HepG2 (cell line): ENCODE results near the gene TRAPPC4. TPM values are rescaled to one million over a fixed set of nuclear protein-coding genes. Genes with fewer than 3 reads are reported as not detected.

Experiments used
- BHLHE40 ChIP-seq: IDR thresholded peaks from 2 replicates; pipeline ENCODE4 v1.6.1; 2011; ENCODE audit warnings: low read length, improper control_type of control experiment
- CBX5 ChIP-seq: sonication (generic); formaldehyde crosslinking; IDR thresholded peaks from 2 replicates; pipeline ENCODE4 v1.4.0; 2020; ENCODE audit warnings: missing genetic modification reagents, borderline replicate concordance
- ELF1 ChIP-seq: sonication (generic); formaldehyde crosslinking; IDR thresholded peaks from 2 replicates; pipeline ENCODE4 v1.4.0; 2020; ENCODE audit warnings: missing genetic modification reagents
- GATA4 ChIP-seq: sonication (generic); IDR thresholded peaks from 2 replicates; pipeline ENCODE4 v1.6.1; 2016; ENCODE audit warnings: antibody characterized with exemption, low read depth, borderline replicate concordance
- HHEX ChIP-seq: IDR thresholded peaks from 2 replicates; pipeline ENCODE4 v1.6.1; 2016; ENCODE audit warnings: control low read depth
- HNRNPH1 ChIP-seq: fragments of 200-400 bp; formaldehyde crosslinking; optimal IDR thresholded peaks from 2 replicates; pipeline ENCODE3; 2017; ENCODE audit warnings: mild to moderate bottlenecking, low read depth, low read length
- MTA3 ChIP-seq: sonication (generic); formaldehyde crosslinking; IDR thresholded peaks from 2 replicates; pipeline ENCODE4 v1.4.0; 2020; ENCODE audit warnings: missing genetic modification reagents
- NAIF1 ChIP-seq: sonication (generic); formaldehyde crosslinking; IDR thresholded peaks from 2 replicates; pipeline ENCODE4 v1.5.0; 2020; ENCODE audit warnings: mild to moderate bottlenecking, missing genetic modification reagents, borderline replicate concordance
- PAWR ChIP-seq: sonication (generic); formaldehyde crosslinking; IDR thresholded peaks from 2 replicates; pipeline ENCODE4 v1.4.0; 2020; ENCODE audit warnings: missing genetic modification reagents, mild to moderate bottlenecking, borderline replicate concordance
- POLR2A ChIP-seq, 2 experiments: IDR thresholded peaks; 2 replicates each; pipeline ENCODE4 v1.6.1; 2011; ENCODE audit warnings: low read depth in 2 of 2, low read length in 2 of 2, mild to moderate bottlenecking in 1 of 2, moderate library complexity in 1 of 2; ENCODE audit not compliant: insufficient read depth in 1 of 2
- SIX4 ChIP-seq: sonication (generic); formaldehyde crosslinking; IDR thresholded peaks from 2 replicates; pipeline ENCODE4 v1.4.0; 2020; ENCODE audit warnings: missing genetic modification reagents
- SMARCC2 ChIP-seq: fragments of 450-650 bp; IDR thresholded peaks from 2 replicates; pipeline ENCODE4 v1.6.1; 2017; ENCODE audit warnings: antibody characterized with exemption, mild to moderate bottlenecking
- SMARCE1 ChIP-seq: fragments of 450-650 bp; IDR thresholded peaks from 2 replicates; pipeline ENCODE4 v1.6.1; 2017; ENCODE audit warnings: borderline replicate concordance
- ZNF12 ChIP-seq: sonication (generic); formaldehyde crosslinking; IDR thresholded peaks from 2 replicates; pipeline ENCODE4 v1.5.0; 2020; ENCODE audit warnings: missing genetic modification reagents
- ZNF138 ChIP-seq: sonication (generic); formaldehyde crosslinking; IDR thresholded peaks from 2 replicates; pipeline ENCODE4 v1.5.0; 2020; ENCODE audit warnings: mild to moderate bottlenecking, low read depth, missing genetic modification reagents
- ZNF451 ChIP-seq: sonication (generic); formaldehyde crosslinking; IDR thresholded peaks from 2 replicates; pipeline ENCODE4 v1.5.0; 2020; ENCODE audit warnings: mild to moderate bottlenecking, missing genetic modification reagents
- ZNF496 ChIP-seq: sonication (generic); formaldehyde crosslinking; IDR thresholded peaks from 2 replicates; pipeline ENCODE4 v1.8.1; 2023; ENCODE audit warnings: mild to moderate bottlenecking, moderate library complexity, missing genetic modification reagents; ENCODE audit not compliant: insufficient replicate concordance
- polyA plus RNA-seq, 8 experiments: library from polyadenylated mRNA; depleted of rRNA in 3 of 8; stranded (reverse) in 7 of 8; unstranded in 1 of 8; fragments of >200 nt; fragmentation: Illumina TruSeq in 4 of 8; extraction: Trizol in 4 of 8; gene quantifications; 2 replicates each; pipeline versions ENCODE4 v1.2.1 to v1.2.3, GENCODE V29; 2011 to 2016; ENCODE audit warnings: low read depth in 4 of 8, missing spikeins in 1 of 8, mixed read lengths in 1 of 8; ENCODE audit not compliant: insufficient read depth in 1 of 8
- total RNA-seq, 5 experiments: library from RNA; depleted of rRNA; stranded (reverse); fragments of >200 nt; fragmentation: Illumina TruSeq; extraction: Trizol; gene quantifications; 2 replicates each; pipeline ENCODE4 v1.2.3, GENCODE V29; 2016; ENCODE audit warnings: low read depth in 1 of 5
- TF ChIP-seq, protein P1 (sequence below): sonication (generic); formaldehyde crosslinking; IDR thresholded peaks from 2 replicates; pipeline ENCODE4 v1.5.0; 2020; ENCODE audit warnings: mild to moderate bottlenecking, missing genetic modification reagents
- TF ChIP-seq, protein P2 (sequence below): sonication (generic); formaldehyde crosslinking; IDR thresholded peaks from 2 replicates; pipeline ENCODE4 v1.8.1; 2023; ENCODE audit warnings: missing genetic modification reagents, inconsistent platforms, borderline replicate concordance
- TF ChIP-seq, protein P3 (sequence below): sonication (generic); formaldehyde crosslinking; IDR thresholded peaks from 2 replicates; pipeline ENCODE4; 2020; ENCODE audit warnings: missing genetic modification reagents, mild to moderate bottlenecking, borderline replicate concordance
- TF ChIP-seq, protein P4 (sequence below): sonication (generic); formaldehyde crosslinking; IDR thresholded peaks from 2 replicates; pipeline ENCODE4 v1.8.0; 2022; ENCODE audit warnings: mild to moderate bottlenecking, missing genetic modification reagents
- TF ChIP-seq, protein P5 (sequence below): IDR thresholded peaks from 2 replicates; pipeline ENCODE4 v1.6.1; 2016; ENCODE audit warnings: mild to moderate bottlenecking

Gene TRAPPC4
- total and polyA plus RNA-seq, 2 of the 13 experiments (the other 11 are each of a cell fraction or from before 2014, with no cell fraction given): 97.4 to 140 TPM

DNA sequence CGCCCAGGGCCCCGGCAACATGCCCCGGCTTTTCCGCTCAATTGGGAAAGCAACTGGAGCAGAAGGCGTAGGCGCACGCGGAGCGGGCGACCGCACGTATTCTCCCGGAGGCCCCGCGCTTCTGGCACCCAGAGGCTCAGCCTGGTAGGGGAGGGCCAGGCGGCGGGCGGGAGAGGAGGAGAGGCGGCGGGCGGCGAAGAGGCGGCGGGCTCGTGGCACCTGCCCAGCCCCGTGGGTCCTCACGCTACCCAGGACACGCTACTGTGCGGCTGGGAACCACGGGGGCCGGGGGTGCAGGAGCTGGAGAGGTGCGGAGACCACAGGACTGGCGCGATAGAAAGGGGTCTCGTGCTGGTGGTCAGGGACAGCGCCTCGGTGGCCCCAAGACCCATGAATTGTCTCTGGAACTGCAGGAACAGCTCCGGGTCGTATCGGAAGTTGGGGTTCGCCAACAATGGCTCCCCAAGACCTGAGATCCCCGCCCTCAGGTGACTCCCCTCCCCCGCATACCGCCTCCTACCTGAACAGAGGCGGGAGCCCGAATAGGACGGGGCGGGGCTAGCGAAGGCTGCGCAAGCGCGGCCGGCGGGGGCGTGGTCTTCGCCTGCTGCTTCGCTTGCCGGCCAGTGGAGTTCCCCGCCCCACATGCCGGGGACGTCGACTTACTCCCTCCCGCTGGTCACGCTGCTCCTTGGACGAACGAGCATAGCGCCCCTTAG is 11.9 kb downstream of the TRAPPC4 start, which contains the start of gene SLC37A4 (continued):
- TF ChIP-seq, protein P1, sequence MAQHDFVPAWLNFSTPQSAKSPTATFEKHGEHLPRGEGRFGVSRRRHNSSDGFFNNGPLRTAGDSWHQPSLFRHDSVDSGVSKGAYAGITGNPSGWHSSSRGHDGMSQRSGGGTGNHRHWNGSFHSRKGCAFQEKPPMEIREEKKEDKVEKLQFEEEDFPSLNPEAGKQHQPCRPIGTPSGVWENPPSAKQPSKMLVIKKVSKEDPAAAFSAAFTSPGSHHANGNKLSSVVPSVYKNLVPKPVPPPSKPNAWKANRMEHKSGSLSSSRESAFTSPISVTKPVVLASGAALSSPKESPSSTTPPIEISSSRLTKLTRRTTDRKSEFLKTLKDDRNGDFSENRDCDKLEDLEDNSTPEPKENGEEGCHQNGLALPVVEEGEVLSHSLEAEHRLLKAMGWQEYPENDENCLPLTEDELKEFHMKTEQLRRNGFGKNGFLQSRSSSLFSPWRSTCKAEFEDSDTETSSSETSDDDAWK (CRISPR knock-in tag): no peak
- no peak for TF ChIP-seq PAWR (CRISPR knock-in tag)
- peak; percentile 77; the same call in 1 of the 2 replicates for TF ChIP-seq CBX5 (CRISPR knock-in tag)
- peak; percentile 72 for TF ChIP-seq NAIF1
- TF ChIP-seq, protein P2, sequence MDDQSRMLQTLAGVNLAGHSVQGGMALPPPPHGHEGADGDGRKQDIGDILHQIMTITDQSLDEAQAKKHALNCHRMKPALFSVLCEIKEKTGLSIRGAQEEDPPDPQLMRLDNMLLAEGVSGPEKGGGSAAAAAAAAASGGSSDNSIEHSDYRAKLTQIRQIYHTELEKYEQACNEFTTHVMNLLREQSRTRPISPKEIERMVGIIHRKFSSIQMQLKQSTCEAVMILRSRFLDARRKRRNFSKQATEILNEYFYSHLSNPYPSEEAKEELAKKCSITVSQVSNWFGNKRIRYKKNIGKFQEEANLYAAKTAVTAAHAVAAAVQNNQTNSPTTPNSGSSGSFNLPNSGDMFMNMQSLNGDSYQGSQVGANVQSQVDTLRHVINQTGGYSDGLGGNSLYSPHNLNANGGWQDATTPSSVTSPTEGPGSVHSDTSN (CRISPR knock-in tag): no peak
- no peak for TF ChIP-seq HHEX
- peak; percentile 74; the same call in 1 of the 2 replicates for TF ChIP-seq SIX4 (CRISPR knock-in tag)
- TF ChIP-seq ZNF496: no peak
- TF ChIP-seq, protein P3, sequence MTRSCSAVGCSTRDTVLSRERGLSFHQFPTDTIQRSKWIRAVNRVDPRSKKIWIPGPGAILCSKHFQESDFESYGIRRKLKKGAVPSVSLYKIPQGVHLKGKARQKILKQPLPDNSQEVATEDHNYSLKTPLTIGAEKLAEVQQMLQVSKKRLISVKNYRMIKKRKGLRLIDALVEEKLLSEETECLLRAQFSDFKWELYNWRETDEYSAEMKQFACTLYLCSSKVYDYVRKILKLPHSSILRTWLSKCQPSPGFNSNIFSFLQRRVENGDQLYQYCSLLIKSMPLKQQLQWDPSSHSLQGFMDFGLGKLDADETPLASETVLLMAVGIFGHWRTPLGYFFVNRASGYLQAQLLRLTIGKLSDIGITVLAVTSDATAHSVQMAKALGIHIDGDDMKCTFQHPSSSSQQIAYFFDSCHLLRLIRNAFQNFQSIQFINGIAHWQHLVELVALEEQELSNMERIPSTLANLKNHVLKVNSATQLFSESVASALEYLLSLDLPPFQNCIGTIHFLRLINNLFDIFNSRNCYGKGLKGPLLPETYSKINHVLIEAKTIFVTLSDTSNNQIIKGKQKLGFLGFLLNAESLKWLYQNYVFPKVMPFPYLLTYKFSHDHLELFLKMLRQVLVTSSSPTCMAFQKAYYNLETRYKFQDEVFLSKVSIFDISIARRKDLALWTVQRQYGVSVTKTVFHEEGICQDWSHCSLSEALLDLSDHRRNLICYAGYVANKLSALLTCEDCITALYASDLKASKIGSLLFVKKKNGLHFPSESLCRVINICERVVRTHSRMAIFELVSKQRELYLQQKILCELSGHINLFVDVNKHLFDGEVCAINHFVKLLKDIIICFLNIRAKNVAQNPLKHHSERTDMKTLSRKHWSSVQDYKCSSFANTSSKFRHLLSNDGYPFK (CRISPR knock-in tag): peak; percentile 57; the same call in 1 of the 2 replicates
- TF ChIP-seq SMARCC2: no peak
- no peak for TF ChIP-seq SMARCE1
- TF ChIP-seq, protein P4, sequence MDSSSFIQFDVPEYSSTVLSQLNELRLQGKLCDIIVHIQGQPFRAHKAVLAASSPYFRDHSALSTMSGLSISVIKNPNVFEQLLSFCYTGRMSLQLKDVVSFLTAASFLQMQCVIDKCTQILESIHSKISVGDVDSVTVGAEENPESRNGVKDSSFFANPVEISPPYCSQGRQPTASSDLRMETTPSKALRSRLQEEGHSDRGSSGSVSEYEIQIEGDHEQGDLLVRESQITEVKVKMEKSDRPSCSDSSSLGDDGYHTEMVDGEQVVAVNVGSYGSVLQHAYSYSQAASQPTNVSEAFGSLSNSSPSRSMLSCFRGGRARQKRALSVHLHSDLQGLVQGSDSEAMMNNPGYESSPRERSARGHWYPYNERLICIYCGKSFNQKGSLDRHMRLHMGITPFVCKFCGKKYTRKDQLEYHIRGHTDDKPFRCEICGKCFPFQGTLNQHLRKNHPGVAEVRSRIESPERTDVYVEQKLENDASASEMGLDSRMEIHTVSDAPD (CRISPR knock-in tag): no peak; the same call in 1 of the 2 replicates
- TF ChIP-seq GATA4: peak; percentile 65
- TF ChIP-seq ZNF451 (CRISPR knock-in tag): 0 out of 2 replicates have a peak, but pooled peaks have one; percentile 46
- TF ChIP-seq MTA3 (CRISPR knock-in tag): no peak
- TF ChIP-seq BHLHE40: peak; percentile 14; the same call in 1 of the 2 replicates
- peak; percentile 90; the same call in 1 of the 2 replicates for TF ChIP-seq ZNF138
- TF ChIP-seq POLR2A (IDR thresholded peaks at IDR 0.05; ENCODE audit: insufficient read depth in 1 of 2, low read depth in 2 of 2, low read length in 2 of 2): peak; percentile 14 to 83; a peak in 2 of 4 replicates
- peak; percentile 57 for TF ChIP-seq ELF1 (CRISPR knock-in tag)
- no peak for TF ChIP-seq HNRNPH1
- TF ChIP-seq ZNF12 (CRISPR knock-in tag): 0 out of 2 replicates have a peak, but pooled peaks have one; percentile 63
- TF ChIP-seq, protein P5, sequence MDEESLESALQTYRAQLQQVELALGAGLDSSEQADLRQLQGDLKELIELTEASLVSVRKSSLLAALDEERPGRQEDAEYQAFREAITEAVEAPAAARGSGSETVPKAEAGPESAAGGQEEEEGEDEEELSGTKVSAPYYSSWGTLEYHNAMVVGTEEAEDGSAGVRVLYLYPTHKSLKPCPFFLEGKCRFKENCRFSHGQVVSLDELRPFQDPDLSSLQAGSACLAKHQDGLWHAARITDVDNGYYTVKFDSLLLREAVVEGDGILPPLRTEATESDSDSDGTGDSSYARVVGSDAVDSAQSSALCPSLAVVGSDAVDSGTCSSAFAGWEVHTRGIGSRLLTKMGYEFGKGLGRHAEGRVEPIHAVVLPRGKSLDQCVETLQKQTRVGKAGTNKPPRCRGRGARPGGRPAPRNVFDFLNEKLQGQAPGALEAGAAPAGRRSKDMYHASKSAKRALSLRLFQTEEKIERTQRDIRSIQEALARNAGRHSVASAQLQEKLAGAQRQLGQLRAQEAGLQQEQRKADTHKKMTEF (CRISPR knock-in tag): peak; percentile 69
